ENCODE measurements around the gene TTC12. TPM values are rescaled to one million over a fixed set of nuclear protein-coding genes. Genes with fewer than 3 reads are reported as not detected.

Gene TTC12
- total and polyA plus RNA-seq, 10 of the 15 experiments (the other 5 are each of a cell fraction or from before 2014, with no cell fraction given): 3.7 to 14.0 (median 8.1) TPM

DNA sequence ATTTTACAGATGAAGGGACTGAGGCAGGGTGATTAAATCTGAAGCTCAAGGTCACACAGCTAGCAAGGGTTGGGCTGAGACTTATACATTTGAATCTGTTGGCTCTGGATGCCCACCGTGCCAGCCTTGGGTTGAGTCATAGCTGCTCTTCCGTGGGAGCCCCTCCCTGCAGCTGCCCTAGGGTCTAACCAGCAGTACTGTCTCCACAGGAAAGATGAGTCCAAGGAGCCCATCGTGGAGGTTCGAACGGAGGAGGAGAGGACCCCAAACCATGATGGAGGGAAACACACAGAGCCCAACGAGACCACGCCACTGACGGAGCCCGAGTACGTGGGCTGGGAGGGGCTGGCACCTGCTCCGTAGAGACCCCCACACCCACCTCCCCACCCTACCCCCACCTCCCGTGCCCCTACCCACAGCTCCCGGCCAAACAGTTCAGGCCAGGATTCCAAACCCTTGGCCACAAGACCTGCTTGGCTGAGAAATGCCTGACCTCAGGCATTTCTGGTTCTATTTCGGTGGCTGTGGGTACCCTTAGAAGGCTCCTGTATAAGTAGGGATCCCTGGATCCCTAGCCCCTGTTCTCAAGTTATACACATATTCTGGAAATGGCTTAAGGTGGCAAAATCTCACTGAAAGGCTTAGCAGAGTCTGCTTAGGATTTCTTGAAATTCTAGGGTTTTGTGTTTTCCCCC lies 42.7 kb upstream of the TTC12 start:
- ChIA-PET CTCF (interaction anchor here (1.0 kb wide), 1 partner anchor 18 kb away, joined by 3 read pairs; no protein-coding TSS in a partner anchor), SMC1A (ENCODE audit: uncharacterized antibody, unreplicated experiment) (interaction anchor here (0.5 kb wide), 1 partner anchor 524 kb away, joined by 3 read pairs; no protein-coding TSS in a partner anchor), POLR2A (no interaction called here), RAD21 (ENCODE audit: unreplicated experiment) (no interaction called here)
- Histone ChIP-seq H3K4me2 (ENCODE audit: control insufficient read depth, insufficient read depth) (no peak overlapping the region), H3K4me1 (ENCODE audit: control insufficient read depth, insufficient read depth, low read length) (no peaks in the 10 kb centered on the region), H3K27ac (ENCODE audit: control insufficient read depth, insufficient read depth) (no peak overlapping the region), H3K4me3 (no peak overlapping the region), H3K27me3 (replicated peaks in 1 of 2; ENCODE audit: control insufficient read depth in 2 of 2, insufficient read depth in 2 of 2, low read length in 1 of 2) (peaks cover 0 to 3% of the 10 kb centered on the region in 2 experiments; a peak in 3 of 4 replicates), H3K79me2 (ENCODE audit: control insufficient read depth, insufficient read depth, low read length) (no peaks in the 10 kb centered on the region), H2AFZ (ENCODE audit: control insufficient read depth, low read depth, low read length) (no peak overlapping the region), H3K9ac (ENCODE audit: control insufficient read depth, insufficient read depth, low read length) (no peak overlapping the region), H4K20me1 (ENCODE audit: control insufficient read depth, insufficient read depth) (no peaks in the 10 kb centered on the region), H3K9me3 (replicated peaks; ENCODE audit: control insufficient read depth, insufficient read depth, low read length) (no peaks in the 10 kb centered on the region), H3K36me3 (ENCODE audit: control insufficient read depth in 2 of 2, insufficient read depth in 2 of 2, low read length in 1 of 2) (no peaks in the 10 kb centered on the region)
- FAIRE-seq (no peak), ATAC-seq (no peak), DNase-seq (ENCODE audit: low read depth, low spot score) (no peak)
- in situ Hi-C loops (cut with MboI) (no loop called here), intact Hi-C loops (cut with micrococcal nuclease; ENCODE audit: unreplicated experiment) (no loop called here)
- no TSS peak for BruUV-seq (replicated peaks)
- TF ChIP-seq JUNB (IDR thresholded peaks at IDR 0.05) (no peak), SMAD5 (IDR thresholded peaks at IDR 0.05; ENCODE audit: low read depth) (no peak), ZSCAN29 (IDR thresholded peaks at IDR 0.05) (no peak), ASH2L (IDR thresholded peaks at IDR 0.05; ENCODE audit: borderline replicate concordance, low read depth) (no peak), YY1 (IDR thresholded peaks at IDR 0.05; ENCODE audit: low read depth, low read length) (no peak), BACH1 (IDR thresholded peaks at IDR 0.05; ENCODE audit: borderline replicate concordance) (no peak), FOS (IDR thresholded peaks at IDR 0.05; ENCODE audit: borderline replicate concordance, extremely low read depth, insufficient read length) (no peak), BRCA1 (IDR thresholded peaks at IDR 0.05; ENCODE audit: low read depth, low read length) (no peak), DPF2 (IDR thresholded peaks at IDR 0.05) (no peak), BCL11A (IDR thresholded peaks at IDR 0.05; ENCODE audit: low read depth, low read length) (no peak), RAD21 (IDR thresholded peaks at IDR 0.05; ENCODE audit: insufficient read depth, low read depth, low read length) (no peak), STAT3 (IDR thresholded peaks at IDR 0.05; ENCODE audit: low read depth, low read length) (no peak), SUPT20H (IDR thresholded peaks at IDR 0.05; ENCODE audit: borderline replicate concordance, control insufficient read depth, low read depth, low read length) (no peak), CREM (IDR thresholded peaks at IDR 0.05; ENCODE audit: low read depth) (no peak)
- TF ChIP-seq, protein P1, sequence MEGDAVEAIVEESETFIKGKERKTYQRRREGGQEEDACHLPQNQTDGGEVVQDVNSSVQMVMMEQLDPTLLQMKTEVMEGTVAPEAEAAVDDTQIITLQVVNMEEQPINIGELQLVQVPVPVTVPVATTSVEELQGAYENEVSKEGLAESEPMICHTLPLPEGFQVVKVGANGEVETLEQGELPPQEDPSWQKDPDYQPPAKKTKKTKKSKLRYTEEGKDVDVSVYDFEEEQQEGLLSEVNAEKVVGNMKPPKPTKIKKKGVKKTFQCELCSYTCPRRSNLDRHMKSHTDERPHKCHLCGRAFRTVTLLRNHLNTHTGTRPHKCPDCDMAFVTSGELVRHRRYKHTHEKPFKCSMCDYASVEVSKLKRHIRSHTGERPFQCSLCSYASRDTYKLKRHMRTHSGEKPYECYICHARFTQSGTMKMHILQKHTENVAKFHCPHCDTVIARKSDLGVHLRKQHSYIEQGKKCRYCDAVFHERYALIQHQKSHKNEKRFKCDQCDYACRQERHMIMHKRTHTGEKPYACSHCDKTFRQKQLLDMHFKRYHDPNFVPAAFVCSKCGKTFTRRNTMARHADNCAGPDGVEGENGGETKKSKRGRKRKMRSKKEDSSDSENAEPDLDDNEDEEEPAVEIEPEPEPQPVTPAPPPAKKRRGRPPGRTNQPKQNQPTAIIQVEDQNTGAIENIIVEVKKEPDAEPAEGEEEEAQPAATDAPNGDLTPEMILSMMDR (IDR thresholded peaks at IDR 0.05 in 2 of 3, conservative IDR thresholded peaks at IDR 0.05 in 1 of 3; ENCODE audit: control insufficient read depth in 2 of 3, extremely low read depth in 1 of 3, insufficient read depth in 1 of 3, low read depth in 3 of 3, low read length in 3 of 3): no peak
- TF ChIP-seq, protein P2, sequence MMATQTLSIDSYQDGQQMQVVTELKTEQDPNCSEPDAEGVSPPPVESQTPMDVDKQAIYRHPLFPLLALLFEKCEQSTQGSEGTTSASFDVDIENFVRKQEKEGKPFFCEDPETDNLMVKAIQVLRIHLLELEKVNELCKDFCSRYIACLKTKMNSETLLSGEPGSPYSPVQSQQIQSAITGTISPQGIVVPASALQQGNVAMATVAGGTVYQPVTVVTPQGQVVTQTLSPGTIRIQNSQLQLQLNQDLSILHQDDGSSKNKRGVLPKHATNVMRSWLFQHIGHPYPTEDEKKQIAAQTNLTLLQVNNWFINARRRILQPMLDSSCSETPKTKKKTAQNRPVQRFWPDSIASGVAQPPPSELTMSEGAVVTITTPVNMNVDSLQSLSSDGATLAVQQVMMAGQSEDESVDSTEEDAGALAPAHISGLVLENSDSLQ (IDR thresholded peaks at IDR 0.05): no peak
- TF ChIP-seq, protein P3, sequence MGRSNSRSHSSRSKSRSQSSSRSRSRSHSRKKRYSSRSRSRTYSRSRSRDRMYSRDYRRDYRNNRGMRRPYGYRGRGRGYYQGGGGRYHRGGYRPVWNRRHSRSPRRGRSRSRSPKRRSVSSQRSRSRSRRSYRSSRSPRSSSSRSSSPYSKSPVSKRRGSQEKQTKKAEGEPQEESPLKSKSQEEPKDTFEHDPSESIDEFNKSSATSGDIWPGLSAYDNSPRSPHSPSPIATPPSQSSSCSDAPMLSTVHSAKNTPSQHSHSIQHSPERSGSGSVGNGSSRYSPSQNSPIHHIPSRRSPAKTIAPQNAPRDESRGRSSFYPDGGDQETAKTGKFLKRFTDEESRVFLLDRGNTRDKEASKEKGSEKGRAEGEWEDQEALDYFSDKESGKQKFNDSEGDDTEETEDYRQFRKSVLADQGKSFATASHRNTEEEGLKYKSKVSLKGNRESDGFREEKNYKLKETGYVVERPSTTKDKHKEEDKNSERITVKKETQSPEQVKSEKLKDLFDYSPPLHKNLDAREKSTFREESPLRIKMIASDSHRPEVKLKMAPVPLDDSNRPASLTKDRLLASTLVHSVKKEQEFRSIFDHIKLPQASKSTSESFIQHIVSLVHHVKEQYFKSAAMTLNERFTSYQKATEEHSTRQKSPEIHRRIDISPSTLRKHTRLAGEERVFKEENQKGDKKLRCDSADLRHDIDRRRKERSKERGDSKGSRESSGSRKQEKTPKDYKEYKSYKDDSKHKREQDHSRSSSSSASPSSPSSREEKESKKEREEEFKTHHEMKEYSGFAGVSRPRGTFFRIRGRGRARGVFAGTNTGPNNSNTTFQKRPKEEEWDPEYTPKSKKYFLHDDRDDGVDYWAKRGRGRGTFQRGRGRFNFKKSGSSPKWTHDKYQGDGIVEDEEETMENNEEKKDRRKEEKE (IDR thresholded peaks at IDR 0.05): no peak
- WGBS (ENCODE audit: insufficient coverage, insufficient replicate concordance, low lambda C conversion rate, missing lambda C conversion rate): 30% methylated on average over 14 of the region's 14 CpGs
